GM18868 (cell line): ENCODE measurements around the gene RYR3.

Experiments used
- ATAC-seq: cut with Tn5 transposase; IDR thresholded peaks from one replicate; pipeline ENCODE4 v1.9.1; 2021; ENCODE audit warnings: mild to moderate bottlenecking, moderate library complexity; ENCODE audit not compliant: unreplicated experiment

RYR3 gene

GRCh38 chr15:33693166-33693800 is 382.5 kb downstream of the RYR3 start:
- no peak for ATAC-seq

- no peak for ATAC-seq
These were observed 387.4 kb downstream of the RYR3 start for GRCh38 chr15:33698126-33698525.

- no peak for ATAC-seq
These were observed 388.4 kb downstream of the RYR3 start for GRCh38 chr15:33699145-33699544.

GRCh38 chr15:33699691-33700447 is 389.1 kb downstream of the RYR3 start:
- ATAC-seq = no peak

GRCh38 chr15:33700695-33701303 is 390.0 kb downstream of the RYR3 start:
- ATAC-seq = peak; percentile 84

- no peak for ATAC-seq
These were observed 390.5 kb downstream of the RYR3 start for GRCh38 chr15:33701304-33701696.

- ATAC-seq = no peak
These were observed 395.4 kb downstream of the RYR3 start for GRCh38 chr15:33706173-33706572.

GRCh38 chr15:33710748-33711147 is 400.0 kb downstream of the RYR3 start:
- ATAC-seq = no peak

GRCh38 chr15:33716025-33716424 is 405.3 kb downstream of the RYR3 start:
- ATAC-seq = no peak

- no peak for ATAC-seq
These were observed 410.2 kb downstream of the RYR3 start for GRCh38 chr15:33720952-33721351.

- ATAC-seq = peak; percentile 91
These were observed 411.4 kb downstream of the RYR3 start for GRCh38 chr15:33722005-33722672.

- no peak for ATAC-seq
These were observed 411.9 kb downstream of the RYR3 start for GRCh38 chr15:33722673-33723015.

- no peak for ATAC-seq
These were observed 413.7 kb downstream of the RYR3 start for GRCh38 chr15:33724321-33725036.

GRCh38 chr15:33729653-33730052 is 418.9 kb downstream of the RYR3 start:
- ATAC-seq = no peak

- peak; percentile 48 for ATAC-seq
These were observed 420.0 kb downstream of the RYR3 start for GRCh38 chr15:33730815-33731214.

- no peak for ATAC-seq
These were observed 424.4 kb downstream of the RYR3 start for GRCh38 chr15:33735143-33735542.

- no peak for ATAC-seq
These were observed 425.0 kb downstream of the RYR3 start for GRCh38 chr15:33735637-33736247.

GRCh38 chr15:33737687-33738601 is 427.2 kb downstream of the RYR3 start:
- no peak for ATAC-seq

- ATAC-seq = no peak
These were observed 428.3 kb downstream of the RYR3 start for GRCh38 chr15:33738941-33739664.
